HCT116 (cell line): ENCODE data around the gene DRD3.

Experiments used
- CBX3 ChIP-seq: IDR thresholded peaks from 2 replicates; pipeline ENCODE4 v1.6.1; 2012; ENCODE audit warnings: low read depth
- CEBPB ChIP-seq: IDR thresholded peaks from 2 replicates; pipeline ENCODE4 v1.6.1; 2012; ENCODE audit warnings: low read depth
- CTCF ChIP-seq, 3 experiments: fragments of 200-600 bp in 1 of 3; sonication (generic) in 1 of 3; IDR thresholded peaks in 2 of 3; conservative IDR thresholded peaks in 1 of 3; 2 replicates each; pipeline ENCODE4 v1.5.1; 2012 to 2017; ENCODE audit warnings: low read depth in 2 of 3, low read length in 2 of 3, antibody characterized with exemption in 1 of 3, borderline replicate concordance in 1 of 3, control low read depth in 1 of 3, mild to moderate bottlenecking in 1 of 3, mixed read lengths in 1 of 3, mixed run types in 1 of 3, moderate library complexity in 1 of 3; ENCODE audit not compliant: insufficient read depth in 1 of 3
- EZH2 ChIP-seq: fragments of 200-600 bp; sonication (generic); IDR thresholded peaks from 2 replicates; pipeline ENCODE4 v1.6.1; 2017; ENCODE audit warnings: antibody characterized with exemption, mixed run types
- EZH2phosphoT487 ChIP-seq: fragments of 200-600 bp; IDR thresholded peaks from 2 replicates; pipeline ENCODE4 v1.6.1; 2018; ENCODE audit warnings: antibody characterized with exemption, borderline replicate concordance
- FOSL1 ChIP-seq: IDR thresholded peaks from 2 replicates; pipeline ENCODE4 v1.6.1; 2012; ENCODE audit warnings: low read depth
- MAX ChIP-seq: IDR thresholded peaks from 2 replicates; pipeline ENCODE4 v1.6.1; 2012
- POLR2A ChIP-seq: IDR thresholded peaks from 2 replicates; pipeline ENCODE4 v1.7.0; 2011; ENCODE audit warnings: borderline replicate concordance; ENCODE audit not compliant: insufficient read depth, insufficient read length; ENCODE audit errors: extremely low read depth
- POLR2AphosphoS5 ChIP-seq: IDR thresholded peaks from 2 replicates; pipeline ENCODE4 v1.6.1; 2011; ENCODE audit warnings: mild to moderate bottlenecking, low read depth, low read length, moderate library complexity
- SIN3A ChIP-seq: IDR thresholded peaks from 2 replicates; pipeline ENCODE4 v1.6.1; 2012; ENCODE audit warnings: low read depth
- TCF7L2 ChIP-seq: IDR thresholded peaks from 2 replicates; pipeline ENCODE4 v1.7.0; 2011; ENCODE audit warnings: borderline replicate concordance, inconsistent platforms; ENCODE audit not compliant: insufficient read depth, insufficient read length; ENCODE audit errors: extremely low read depth
- ZBTB33 ChIP-seq: IDR thresholded peaks from 2 replicates; pipeline ENCODE4 v1.6.1; 2011; ENCODE audit warnings: mild to moderate bottlenecking, low read length, moderate library complexity; ENCODE audit not compliant: insufficient replicate concordance; ENCODE audit errors: extremely low read depth

- TF ChIP-seq EZH2phosphoT487: no peak
- no peak for TF ChIP-seq CTCF (IDR thresholded peaks at IDR 0.05 in 2 of 3, conservative IDR thresholded peaks at IDR 0.05 in 1 of 3; ENCODE audit: borderline replicate concordance in 1 of 3, insufficient read depth in 1 of 3, low read depth in 2 of 3, low read length in 2 of 3)
- TF ChIP-seq POLR2AphosphoS5: no peak
- no peak for TF ChIP-seq FOSL1
- no peak for TF ChIP-seq POLR2A
- no peak for TF ChIP-seq ZBTB33
- TF ChIP-seq TCF7L2: no peak
- no peak for TF ChIP-seq CEBPB
- TF ChIP-seq MAX: no peak
- TF ChIP-seq SIN3A: no peak
- no peak for TF ChIP-seq CBX3
- TF ChIP-seq EZH2: no peak
Measured at GRCh38 chr3:114171677-114172076, 7.2 kb downstream of the DRD3 start.
